ENCODE measurements around the gene OLFM2.

- TF ChIP-seq EP300 (IDR thresholded peaks at IDR 0.05) (no peak), POLR2A (IDR thresholded peaks at IDR 0.05) (no peak), CTCF (IDR thresholded peaks at IDR 0.05) (no peak), POLR2AphosphoS5 (IDR thresholded peaks at IDR 0.05) (no peak)
These were observed 67.2 kb downstream of the OLFM2 start for GRCh38 chr19:9868983-9869617.

All from suprapubic skin (tissue), 4 donors.